Suprapubic skin (tissue), 4 donors: ENCODE results near the gene CHKB.

Experiments used
- POLR2A ChIP-seq, 2 donors: fragments of 450-650 bp; IDR thresholded peaks; one replicate each; pipeline ENCODE4 v1.6.1; 2017; ENCODE audit warnings: antibody characterized with exemption in 2 of 2, mild to moderate bottlenecking in 2 of 2, moderate library complexity in 2 of 2
- POLR2AphosphoS5 ChIP-seq, 3 donors: sonication (generic); formaldehyde crosslinking; IDR thresholded peaks; one replicate each; pipeline ENCODE4 v1.6.1; 2017; ENCODE audit warnings: antibody characterized with exemption in 3 of 3
- TF ChIP-seq, protein P1 (sequence below), 2 donors: fragments of 200-600 bp in 1 of 2; fragments of 450-650 bp in 1 of 2; sonication (generic) in 1 of 2; IDR thresholded peaks; one replicate each; pipeline ENCODE4 v1.5.1; 2016 to 2019; ENCODE audit warnings: antibody characterized with exemption in 2 of 2, mild to moderate bottlenecking in 1 of 2, moderate library complexity in 1 of 2

DNA sequence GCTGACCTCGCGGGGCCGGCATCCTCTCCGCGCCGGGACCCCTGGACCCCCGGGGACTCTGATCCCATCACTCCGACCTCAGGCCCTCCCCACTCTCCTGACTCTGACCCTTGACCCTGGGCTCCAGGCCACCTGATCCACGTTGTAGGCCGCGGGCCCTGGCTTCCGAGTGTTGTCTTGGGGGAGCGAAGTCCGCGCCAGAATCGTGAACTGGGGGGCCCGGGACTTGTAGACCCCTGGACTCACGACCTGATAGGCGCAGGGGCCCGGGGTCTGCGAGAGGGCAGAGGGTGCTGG lies 52.1 kb downstream of the CHKB start:
- TF ChIP-seq, protein P1, sequence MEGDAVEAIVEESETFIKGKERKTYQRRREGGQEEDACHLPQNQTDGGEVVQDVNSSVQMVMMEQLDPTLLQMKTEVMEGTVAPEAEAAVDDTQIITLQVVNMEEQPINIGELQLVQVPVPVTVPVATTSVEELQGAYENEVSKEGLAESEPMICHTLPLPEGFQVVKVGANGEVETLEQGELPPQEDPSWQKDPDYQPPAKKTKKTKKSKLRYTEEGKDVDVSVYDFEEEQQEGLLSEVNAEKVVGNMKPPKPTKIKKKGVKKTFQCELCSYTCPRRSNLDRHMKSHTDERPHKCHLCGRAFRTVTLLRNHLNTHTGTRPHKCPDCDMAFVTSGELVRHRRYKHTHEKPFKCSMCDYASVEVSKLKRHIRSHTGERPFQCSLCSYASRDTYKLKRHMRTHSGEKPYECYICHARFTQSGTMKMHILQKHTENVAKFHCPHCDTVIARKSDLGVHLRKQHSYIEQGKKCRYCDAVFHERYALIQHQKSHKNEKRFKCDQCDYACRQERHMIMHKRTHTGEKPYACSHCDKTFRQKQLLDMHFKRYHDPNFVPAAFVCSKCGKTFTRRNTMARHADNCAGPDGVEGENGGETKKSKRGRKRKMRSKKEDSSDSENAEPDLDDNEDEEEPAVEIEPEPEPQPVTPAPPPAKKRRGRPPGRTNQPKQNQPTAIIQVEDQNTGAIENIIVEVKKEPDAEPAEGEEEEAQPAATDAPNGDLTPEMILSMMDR (IDR thresholded peaks at IDR 0.05) = no peak
- no peak for TF ChIP-seq POLR2AphosphoS5 (IDR thresholded peaks at IDR 0.05)
- no peak for TF ChIP-seq POLR2A (IDR thresholded peaks at IDR 0.05)
